GM12878 (cell line): ENCODE data around the gene KRAS.

Experiments used
- BRCA1 ChIP-seq: IDR thresholded peaks from 2 replicates; pipeline ENCODE4 v1.6.1; 2011; ENCODE audit warnings: low read depth, low read length, improper control_type of control experiment
- ETV6 ChIP-seq, 2 experiments: fragments of 450-650 bp in 1 of 2; IDR thresholded peaks in 1 of 2; conservative IDR thresholded peaks in 1 of 2; 2 replicates each; pipeline ENCODE4 v1.6.1; 2014; ENCODE audit warnings: antibody characterized with exemption in 1 of 2, borderline replicate concordance in 1 of 2, low read depth in 1 of 2, mild to moderate bottlenecking in 1 of 2, moderate library complexity in 1 of 2
- TCF12 ChIP-seq: IDR thresholded peaks from 2 replicates; pipeline ENCODE4 v1.6.1; 2011; ENCODE audit warnings: low read depth, mild to moderate bottlenecking, low read length

DNA sequence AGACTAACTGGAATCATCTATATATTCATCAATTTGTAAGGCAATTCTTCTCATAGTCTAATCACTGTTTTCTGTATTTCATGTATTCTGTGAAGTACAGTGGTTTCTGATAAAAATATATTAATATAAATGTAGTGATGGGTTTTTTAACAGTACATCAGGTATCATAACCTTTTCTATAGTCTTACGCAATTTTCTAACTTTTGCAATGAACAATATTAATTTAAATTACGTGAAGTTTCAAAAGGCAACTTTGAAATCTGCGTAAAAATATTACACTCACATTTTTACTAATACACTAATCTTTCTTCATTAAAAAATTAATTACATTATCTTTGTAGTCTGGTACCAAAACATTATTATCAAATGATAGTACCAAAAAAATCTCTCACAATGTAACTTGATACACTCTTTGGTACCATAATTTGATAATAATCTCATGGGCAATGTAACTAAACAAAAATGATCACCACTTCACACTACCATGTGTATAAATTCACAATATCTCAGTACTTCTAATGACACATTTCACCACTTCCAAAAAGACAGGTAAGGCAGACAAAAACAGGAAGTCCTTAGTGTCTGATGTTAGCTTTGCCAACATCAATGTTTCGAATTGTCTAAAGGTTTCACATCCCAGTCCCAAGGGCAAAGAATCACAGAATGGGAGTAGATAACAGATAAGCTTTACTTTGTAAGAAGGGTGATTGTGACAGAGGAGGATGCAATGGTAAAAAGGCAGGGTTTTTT is 64.5 kb downstream of the KRAS start:
- TF ChIP-seq ETV6 (conservative IDR thresholded peaks at IDR 0.05 in 1 of 2, IDR thresholded peaks at IDR 0.05 in 1 of 2; ENCODE audit: borderline replicate concordance in 1 of 2, low read depth in 1 of 2) (no peak; a peak in 1 of 4 replicates), TCF12 (no peak), BRCA1 (no peak)
